Coronary artery (tissue), 2 donors: ENCODE results near the gene KPNA3.
"Not testable (repeated sequence)": the region's sequence is repeated elsewhere in the genome, so short reads cannot be mapped to it uniquely, and the experiment has no call there.

Source experiments
- DNase-seq: peaks from one replicate; pipeline ENCODE4 v3.0.0-alpha.2; 2017; ENCODE audit warnings: low spot score
- H3K27ac ChIP-seq, 2 donors: fragments of 200-600 bp; sonication (generic); one replicate each; pipeline ENCODE4 v1.5.1; 2016 to 2019
- H3K4me3 ChIP-seq: fragments of 200-600 bp; sonication (generic); 2 replicates; pipeline ENCODE4 v1.5.1; 2016; ENCODE audit warnings: mild to moderate bottlenecking, moderate library complexity
- CTCF ChIP-seq: fragments of 200-600 bp; sonication (generic); IDR thresholded peaks from one replicate; pipeline ENCODE4 v1.5.1; 2019; ENCODE audit warnings: antibody characterized with exemption

Gene KPNA3

GRCh38 chr13:49821216-49822009 lies 28.9 kb upstream of the KPNA3 start:
- H3K4me3 ChIP-seq, result no peak overlapping the region
- no peak for TF ChIP-seq CTCF
- H3K27ac ChIP-seq, result no peak overlapping the region
- no peak for DNase-seq

- H3K27ac ChIP-seq, result no peak overlapping the region
Observed at GRCh38 chr13:49820591-49821215, 28.2 kb upstream of the KPNA3 start.

GRCh38 chr13:49816047-49816446 lies 23.6 kb upstream of the KPNA3 start:
- not testable (repeated sequence) for DNase-seq, H3K4me3 ChIP-seq, H3K27ac ChIP-seq

More at GRCh38 chr13:49820591-49821215, 28.2 kb upstream of the KPNA3 start:
- H3K4me3 ChIP-seq, result no peak overlapping the region
- no peak for TF ChIP-seq CTCF
- no peak for DNase-seq

GRCh38 chr13:49814551-49815270 lies 22.2 kb upstream of the KPNA3 start:
- Histone ChIP-seq H3K27ac (no peak overlapping the region), H3K4me3 (no peak overlapping the region)
- TF ChIP-seq CTCF, result no peak
- DNase-seq, result no peak

- no peak for TF ChIP-seq CTCF
- Histone ChIP-seq H3K27ac (no peak overlapping the region), H3K4me3 (no peak overlapping the region)
- no peak for DNase-seq
Observed at GRCh38 chr13:49812812-49813211, 20.3 kb upstream of the KPNA3 start.

- TF ChIP-seq CTCF, result no peak
Observed at GRCh38 chr13:49811527-49811908, 19.0 kb upstream of the KPNA3 start.

More at GRCh38 chr13:49811527-49811908, 19.0 kb upstream of the KPNA3 start:
- no peak overlapping the region for H3K27ac ChIP-seq
- no peak for DNase-seq
- H3K4me3 ChIP-seq, result no peak overlapping the region
